ENCODE data around the gene KIF6.

KIF6 gene

GRCh38 chr6:39724787-39725631, at the start of gene KIF6:
Gene KIF6 (minus strand): TSS chr6:39725408. CDS start chr6:39725310, 98 bp downstream.
- H3K9ac ChIP-seq = no peak within 1 kb of the TSS

GRCh38 chr6:39773782-39774181, 48.6 kb upstream of the KIF6 start:
- H3K36me3 ChIP-seq (ENCODE audit: control insufficient read depth, insufficient read depth, low read length) = no peaks in the 10 kb centered on the region
- H3K4me3 ChIP-seq (ENCODE audit: low read depth, low read length) = no peak overlapping the region
- H3K79me2 ChIP-seq = no peaks in the 10 kb centered on the region
- H3K4me2 ChIP-seq (ENCODE audit: low read length) = no peak overlapping the region
- no peak overlapping the region for H2AFZ ChIP-seq
- no peak overlapping the region for H3K27ac ChIP-seq
- H3K9me3 ChIP-seq (ENCODE audit: control insufficient read depth, low read length) = no peaks in the 10 kb centered on the region
- H3K9ac ChIP-seq = no peak overlapping the region
- no peaks in the 10 kb centered on the region for H3K4me1 ChIP-seq
- H3K27me3 ChIP-seq (ENCODE audit: control insufficient read depth, insufficient read depth, low read length) = no peaks in the 10 kb centered on the region
- no peak for TF ChIP-seq CTCF (IDR thresholded peaks at IDR 0.05)

More at GRCh38 chr6:39724787-39725631, at the start of gene KIF6:
- H2AFZ ChIP-seq = peak within 1 kb of the TSS; percentile 89
- H3K9me3 ChIP-seq (ENCODE audit: control insufficient read depth, low read length) = no peaks in the 10 kb centered on the region
- no peaks in the 10 kb centered on the region for H3K27me3 ChIP-seq (ENCODE audit: control insufficient read depth, insufficient read depth, low read length)
- H3K27ac ChIP-seq = peak within 1 kb of the TSS; percentile 22
- peak within 1 kb of the TSS; percentile 68 for H3K4me2 ChIP-seq (ENCODE audit: low read length)
- no peaks in the 10 kb centered on the region for H3K79me2 ChIP-seq
- peak within 1 kb of the TSS; percentile 60 for H3K4me3 ChIP-seq (ENCODE audit: low read depth, low read length)
- TF ChIP-seq CTCF (IDR thresholded peaks at IDR 0.05) = no peak
- no peaks in the 10 kb centered on the region for H3K36me3 ChIP-seq (ENCODE audit: control insufficient read depth, insufficient read depth, low read length)
- H3K4me1 ChIP-seq = no peaks in the 10 kb centered on the region

GRCh38 chr6:39772559-39773273, 47.5 kb upstream of the KIF6 start:
- no peaks in the 10 kb centered on the region for H3K79me2 ChIP-seq
- H3K4me2 ChIP-seq (ENCODE audit: low read length) = no peak overlapping the region
- H3K27ac ChIP-seq = no peak overlapping the region
- no peak overlapping the region for H3K9ac ChIP-seq
- H3K9me3 ChIP-seq (ENCODE audit: control insufficient read depth, low read length) = no peaks in the 10 kb centered on the region
- no peak overlapping the region for H2AFZ ChIP-seq
- no peaks in the 10 kb centered on the region for H3K27me3 ChIP-seq (ENCODE audit: control insufficient read depth, insufficient read depth, low read length)
- no peak overlapping the region for H3K4me3 ChIP-seq (ENCODE audit: low read depth, low read length)
- H3K4me1 ChIP-seq = no peaks in the 10 kb centered on the region
- TF ChIP-seq CTCF (IDR thresholded peaks at IDR 0.05) = no peak
- no peaks in the 10 kb centered on the region for H3K36me3 ChIP-seq (ENCODE audit: control insufficient read depth, insufficient read depth, low read length)

GRCh38 chr6:39770446-39770845, 45.2 kb upstream of the KIF6 start:
- Histone ChIP-seq H3K79me2 (no peaks in the 10 kb centered on the region), H3K4me1 (no peaks in the 10 kb centered on the region), H3K27me3 (ENCODE audit: control insufficient read depth, insufficient read depth, low read length) (no peaks in the 10 kb centered on the region), H3K4me3 (ENCODE audit: low read depth, low read length) (no peak overlapping the region), H3K4me2 (ENCODE audit: low read length) (no peak overlapping the region), H3K9ac (no peak overlapping the region), H3K27ac (no peak overlapping the region), H2AFZ (no peak overlapping the region), H3K36me3 (ENCODE audit: control insufficient read depth, insufficient read depth, low read length) (no peaks in the 10 kb centered on the region), H3K9me3 (ENCODE audit: control insufficient read depth, low read length) (no peaks in the 10 kb centered on the region)
- TF ChIP-seq CTCF (IDR thresholded peaks at IDR 0.05) = no peak
